Left lung (tissue), 10 donors: Measurements from ENCODE around the gene ZBTB42. TPM values are rescaled to one million over a fixed set of nuclear protein-coding genes. Genes with fewer than 3 reads are reported as not detected.
A peak's percentile ranks its signal among the peaks of the same experiment; 100 is the strongest.

Experiments used
- ATAC-seq: fragments of 200-7000 bp; cut with Tn5 transposase; one replicate; pipeline ENCODE4 v1.9.1; 2020; ENCODE audit warnings: moderate library complexity
- DNase-seq, 4 donors: peaks; one replicate each; pipeline ENCODE4 v3.0.0-alpha.2; 2013 to 2020
- H3K27ac ChIP-seq, 2 donors: fragments of 200-600 bp; sonication (generic) in 1 of 2; one replicate each; pipeline versions ENCODE4 v1.5.0 to v1.8.0; 2020 to 2021
- H3K27me3 ChIP-seq, 2 donors: fragments of 200-600 bp; sonication (generic) in 1 of 2; one replicate each; pipeline versions ENCODE4 v1.5.0 to v1.8.0; 2020 to 2021
- H3K36me3 ChIP-seq, 2 donors: fragments of 200-600 bp; sonication (generic) in 1 of 2; one replicate each; pipeline versions ENCODE4 v1.5.0 to v1.8.0; 2020 to 2021
- H3K4me1 ChIP-seq, 2 donors: fragments of 200-600 bp; one replicate each; pipeline ENCODE4 v1.8.0; 2021
- H3K4me3 ChIP-seq, 2 donors: fragments of 200-600 bp; sonication (generic) in 1 of 2; one replicate each; pipeline versions ENCODE4 v1.5.0 to v1.8.0; 2020 to 2021; ENCODE audit warnings: mild to moderate bottlenecking in 1 of 2
- H3K9me3 ChIP-seq, 2 donors: fragments of 200-600 bp; sonication (generic) in 1 of 2; one replicate each; pipeline versions ENCODE4 v1.5.0 to v1.8.0; 2020 to 2021
- CTCF ChIP-seq, 2 donors: fragments of 200-600 bp; sonication (generic) in 1 of 2; IDR thresholded peaks; one replicate each; pipeline versions ENCODE4 v1.5.0 to v1.8.0; 2021; ENCODE audit warnings: antibody characterized with exemption in 2 of 2
- intact Hi-C, 2 donors: fragments of 100-400 bp; cut with DNase I; formaldehyde crosslinking; loops; one replicate each; pipeline versions ENCODE4 v1.11.2 to v1.14.2; 2022
- polyA plus RNA-seq, 6 donors: library from polyadenylated mRNA; unstranded; fragments of 120-200 nt; gene quantifications; one replicate each; pipeline ENCODE4 v1.2.1, GENCODE V29; 2013; ENCODE audit not compliant: insufficient read length in 6 of 6
- total RNA-seq, 2 donors: library from RNA; stranded (reverse); fragmentation: NEBNext Ultra II Directional; extraction: Animal tissue kit (Norgen Biotek cat#: 25700); gene quantifications; one replicate each; pipeline ENCODE4 v1.2.1, GENCODE V29; 2021
- donor health status: DM: no; HTN: yes; CAD: no.
- donor health status: DM: no; HTN: no; CAD: no.

The ZBTB42 gene
- total and polyA plus RNA-seq, 8 donors = 5.8 to 12.1 (median 9.3) TPM

DNA sequence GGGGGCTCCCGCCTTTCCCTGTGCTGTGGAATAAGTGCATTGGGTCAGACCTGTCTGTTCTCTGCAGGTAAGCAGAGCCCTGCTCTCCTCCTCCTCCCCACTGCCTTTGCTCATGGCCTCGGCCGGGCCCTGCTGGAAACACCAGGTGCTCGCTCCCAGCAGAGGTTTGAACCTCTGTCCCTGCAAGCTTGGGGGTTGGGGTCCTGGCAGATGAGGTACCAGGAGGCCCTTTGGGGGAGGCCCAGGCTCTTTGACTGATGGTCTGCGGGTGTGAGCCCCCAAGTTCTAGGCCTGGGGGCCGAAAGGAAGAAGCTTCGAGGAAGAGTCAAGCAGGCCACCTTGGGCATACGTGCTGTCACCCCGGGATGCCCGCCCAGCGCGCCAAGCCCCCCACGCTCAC is 42.1 kb downstream of the ZBTB42 start:
- ATAC-seq (no peak), DNase-seq (no peak)
- no peak for TF ChIP-seq CTCF (IDR thresholded peaks at IDR 0.05)
- Histone ChIP-seq H3K4me3 (no peak overlapping the region), H3K27me3 (peaks cover 37 to 62% of the 10 kb centered on the region in 2 donors), H3K27ac (no peak overlapping the region), H3K4me1 (peaks cover 6 to 16% of the 10 kb centered on the region in 2 donors), H3K36me3 (no peaks in the 10 kb centered on the region), H3K9me3 (no peaks in the 10 kb centered on the region)
- intact Hi-C loops = no loop called here

GRCh38 chr14:104843442-104844305 is 42.8 kb downstream of the ZBTB42 start:
- no peak for TF ChIP-seq CTCF (IDR thresholded peaks at IDR 0.05)
- no peaks in the 10 kb centered on the region for H3K9me3 ChIP-seq
- no peak overlapping the region for H3K27ac ChIP-seq
- intact Hi-C loops = no loop called here
- peak overlapping the region in 1 of 2 donors; percentile 27 for H3K4me3 ChIP-seq
- ATAC-seq = peak; percentile 61
- peaks cover 6 to 16% of the 10 kb centered on the region in 2 donors for H3K4me1 ChIP-seq
- H3K36me3 ChIP-seq = no peaks in the 10 kb centered on the region
- peaks cover 37 to 62% of the 10 kb centered on the region in 2 donors for H3K27me3 ChIP-seq
- peak in 1 of 4 donors; percentile 75 for DNase-seq

GRCh38 chr14:104844306-104845032 is 43.6 kb downstream of the ZBTB42 start:
- no peak overlapping the region for H3K27ac ChIP-seq
- no peaks in the 10 kb centered on the region for H3K9me3 ChIP-seq
- peak in 1 of 4 donors; percentile 70 for DNase-seq
- TF ChIP-seq CTCF (IDR thresholded peaks at IDR 0.05) = no peak
- peak overlapping the region in 1 of 2 donors; percentile 27 for H3K4me3 ChIP-seq
- ATAC-seq = peak; percentile 30
- peaks cover 37 to 62% of the 10 kb centered on the region in 2 donors for H3K27me3 ChIP-seq
- H3K4me1 ChIP-seq = peaks cover 6 to 16% of the 10 kb centered on the region in 2 donors
- H3K36me3 ChIP-seq = no peaks in the 10 kb centered on the region
- intact Hi-C loops = no loop called here

- ATAC-seq (no peak), DNase-seq (no peak)
- H3K4me1 ChIP-seq = peaks cover 6 to 16% of the 10 kb centered on the region in 2 donors
- no peak for TF ChIP-seq CTCF (IDR thresholded peaks at IDR 0.05)
- no peaks in the 10 kb centered on the region for H3K36me3 ChIP-seq
- no peak overlapping the region for H3K4me3 ChIP-seq
- H3K27me3 ChIP-seq = peaks cover 37 to 64% of the 10 kb centered on the region in 2 donors
- intact Hi-C loops = no loop called here
- H3K9me3 ChIP-seq = no peaks in the 10 kb centered on the region
- no peak overlapping the region for H3K27ac ChIP-seq
Measured at GRCh38 chr14:104845033-104845666, 44.2 kb downstream of the ZBTB42 start.
